ENCODE measurements around the gene MAP2. TPM values are rescaled to one million over a fixed set of nuclear protein-coding genes. Genes with fewer than 3 reads are reported as not detected.
A peak's percentile ranks its signal among the peaks of the same experiment; 100 is the strongest.

Gene MAP2
- total and polyA plus RNA-seq, 2 of the 8 experiments (the other 6 are each of a cell fraction or from before 2014, with no cell fraction given) = 5.9 to 9.4 TPM

DNA sequence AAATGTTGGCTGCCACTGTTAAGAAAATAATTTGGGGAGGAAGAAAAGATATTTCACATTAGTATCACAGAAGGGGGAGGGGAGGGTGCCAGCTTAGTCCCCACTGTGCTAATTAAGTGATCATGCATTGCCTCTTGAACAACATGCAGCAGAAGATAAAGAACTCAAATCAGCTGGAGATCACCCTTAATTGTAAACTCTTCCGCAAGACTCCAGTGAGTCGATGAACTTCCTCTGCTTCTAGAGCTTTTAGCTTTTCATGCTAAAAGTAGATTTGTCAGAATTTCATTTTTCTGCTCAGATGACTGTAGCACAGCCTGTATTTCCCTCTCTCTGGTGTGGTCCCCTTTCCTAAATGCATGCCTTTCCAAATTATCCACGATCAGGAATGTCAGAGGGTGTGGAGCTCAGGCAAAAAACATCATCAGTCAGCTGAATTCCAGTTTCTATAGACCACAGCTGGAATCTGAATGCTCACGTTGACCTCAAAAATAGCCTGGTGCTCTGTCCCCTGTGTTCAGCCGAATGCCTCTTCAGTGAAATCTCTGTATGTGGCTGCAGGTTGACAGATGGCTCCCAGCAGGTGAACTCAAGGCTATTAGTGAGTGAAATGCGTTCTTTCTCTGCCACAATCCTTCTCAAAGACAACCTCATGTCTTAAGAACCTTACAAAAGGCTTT lies 191.0 kb downstream of the MAP2 start (continued):
- TF ChIP-seq EP300 (IDR thresholded peaks at IDR 0.05; ENCODE audit: borderline replicate concordance in 1 of 2, low read depth in 2 of 2, low read length in 2 of 2) = peak in 1 of 2 experiments; percentile 77; a peak in 1 of 3 replicates
- TF ChIP-seq SP1 (IDR thresholded peaks at IDR 0.05; ENCODE audit: low read depth, low read length) = peak; percentile 32; the same call in 1 of the 2 replicates
- TF ChIP-seq TEAD4 (IDR thresholded peaks at IDR 0.05; ENCODE audit: low read depth, low read length) = peak; percentile 85
- peak; percentile 1 to 4; a peak in 1 of 4 replicates for TF ChIP-seq RAD21 (IDR thresholded peaks at IDR 0.05 in 1 of 2, conservative IDR thresholded peaks at IDR 0.05 in 1 of 2; ENCODE audit: low read depth in 2 of 2, low read length in 2 of 2)
- TF ChIP-seq, protein P1, sequence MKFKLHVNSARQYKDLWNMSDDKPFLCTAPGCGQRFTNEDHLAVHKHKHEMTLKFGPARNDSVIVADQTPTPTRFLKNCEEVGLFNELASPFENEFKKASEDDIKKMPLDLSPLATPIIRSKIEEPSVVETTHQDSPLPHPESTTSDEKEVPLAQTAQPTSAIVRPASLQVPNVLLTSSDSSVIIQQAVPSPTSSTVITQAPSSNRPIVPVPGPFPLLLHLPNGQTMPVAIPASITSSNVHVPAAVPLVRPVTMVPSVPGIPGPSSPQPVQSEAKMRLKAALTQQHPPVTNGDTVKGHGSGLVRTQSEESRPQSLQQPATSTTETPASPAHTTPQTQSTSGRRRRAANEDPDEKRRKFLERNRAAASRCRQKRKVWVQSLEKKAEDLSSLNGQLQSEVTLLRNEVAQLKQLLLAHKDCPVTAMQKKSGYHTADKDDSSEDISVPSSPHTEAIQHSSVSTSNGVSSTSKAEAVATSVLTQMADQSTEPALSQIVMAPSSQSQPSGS (IDR thresholded peaks at IDR 0.05; ENCODE audit: low read length) = peak; percentile 67

All from H1 (cell line).